Activated CD4-positive, alpha-beta T cell treated with anti-CD3 and anti-CD28 coated beads, Interleukin-2, Interleukin-4, amounts not matched to agents 100 ng/mL and 50 ng/mL, durations not matched to agents 16 hours and 8 hours (primary cell): ENCODE measurements around the gene CDK13.
"Not testable (repeated sequence)": the region's sequence is repeated elsewhere in the genome, so short reads cannot be mapped to it uniquely, and the experiment has no call there.

Source experiments
- DNase-seq: peaks from one replicate; pipeline ENCODE4 v3.0.0-alpha.2; 2020; ENCODE audit warnings: low spot score

The CDK13 gene

DNA sequence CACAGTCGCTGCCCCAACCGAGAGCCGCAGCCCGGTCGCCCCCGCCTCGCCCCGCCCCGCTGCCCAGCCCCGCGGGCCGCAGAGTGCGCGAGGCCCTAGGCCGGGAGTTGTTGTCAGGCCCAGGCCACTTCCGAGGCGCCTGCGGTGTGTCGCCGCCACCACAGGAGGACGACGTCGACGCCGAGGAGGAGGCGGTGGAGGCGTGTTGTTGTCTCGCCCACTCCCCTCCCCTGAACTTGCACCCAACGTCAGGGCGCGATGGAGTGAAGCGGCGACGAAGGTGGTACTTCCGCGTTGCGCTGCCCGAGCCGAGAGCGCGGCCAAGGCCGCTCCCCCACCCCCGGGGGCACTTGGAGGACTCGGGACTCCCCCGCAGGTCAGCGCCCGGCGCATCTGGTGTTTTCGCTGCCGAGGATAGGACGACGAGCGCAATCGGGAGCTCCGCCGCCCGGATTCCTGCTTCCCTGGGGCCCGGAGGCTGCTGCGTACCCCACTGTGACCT, at the start of gene CDK13:
Gene CDK13 (plus strand): TSS at position 286 of the 502 bp plus-strand sequence. CDS start 386 bp downstream, outside the sequence.
- peak; percentile 92 for DNase-seq

DNA sequence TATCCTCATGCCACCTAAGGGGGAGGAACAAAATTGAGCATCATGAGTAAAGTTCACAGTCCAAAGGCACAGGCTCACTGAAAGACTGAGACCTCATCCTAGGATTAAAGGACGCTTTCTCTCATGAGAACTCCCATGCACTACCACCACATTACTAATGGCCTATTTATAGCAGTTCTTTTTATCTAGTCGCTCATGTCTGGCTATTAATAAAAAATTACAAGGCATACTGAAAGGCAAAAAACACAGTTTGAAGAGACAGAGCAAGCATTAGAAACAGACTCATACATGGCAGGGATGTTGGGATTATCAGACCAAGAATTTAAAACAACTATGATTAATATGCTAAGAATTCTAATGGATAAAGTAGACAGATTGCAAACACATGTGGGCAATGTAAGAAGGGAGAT, 46.0 kb upstream of the CDK13 start:
- DNase-seq = no peak

DNA sequence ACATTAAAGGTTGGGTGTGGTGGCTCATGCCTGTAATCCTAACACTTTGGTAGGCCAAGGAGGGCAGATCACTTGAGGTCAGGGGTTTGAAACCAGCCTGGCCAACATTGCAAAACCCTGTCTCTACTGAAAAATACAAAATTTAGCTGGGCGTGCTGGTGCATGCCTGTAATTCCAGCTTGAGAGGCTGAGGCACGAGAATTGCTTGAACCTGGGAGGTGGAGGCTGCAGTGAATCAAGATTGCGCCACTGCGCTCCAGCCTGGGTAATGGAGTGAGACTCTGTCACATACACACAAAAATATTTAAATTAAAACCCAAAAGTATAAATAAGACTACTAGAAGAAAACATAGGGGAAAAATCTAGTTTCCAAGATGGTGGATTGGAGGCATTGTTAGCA, 41.9 kb upstream of the CDK13 start:
- no peak for DNase-seq

DNA sequence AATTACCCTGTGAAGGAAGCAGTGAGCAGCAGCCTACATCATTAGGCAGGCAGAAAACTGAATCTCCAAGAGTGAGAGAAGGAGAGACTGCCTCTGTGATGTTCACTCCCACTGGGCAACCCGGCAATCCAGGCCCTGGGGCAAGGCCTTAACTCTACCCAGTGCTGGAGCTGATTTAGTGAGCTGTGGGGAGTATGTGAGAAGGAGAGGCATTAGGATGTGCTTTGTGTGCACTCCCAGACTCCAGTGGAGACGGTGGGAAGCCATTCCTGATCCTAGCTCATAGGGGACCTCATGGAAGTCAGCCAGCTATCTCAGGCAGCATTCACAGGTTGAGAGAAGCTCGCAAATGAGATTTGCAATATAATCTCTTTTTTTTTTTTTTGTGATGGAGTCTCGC, 41.1 kb upstream of the CDK13 start:
- DNase-seq = no peak

DNA sequence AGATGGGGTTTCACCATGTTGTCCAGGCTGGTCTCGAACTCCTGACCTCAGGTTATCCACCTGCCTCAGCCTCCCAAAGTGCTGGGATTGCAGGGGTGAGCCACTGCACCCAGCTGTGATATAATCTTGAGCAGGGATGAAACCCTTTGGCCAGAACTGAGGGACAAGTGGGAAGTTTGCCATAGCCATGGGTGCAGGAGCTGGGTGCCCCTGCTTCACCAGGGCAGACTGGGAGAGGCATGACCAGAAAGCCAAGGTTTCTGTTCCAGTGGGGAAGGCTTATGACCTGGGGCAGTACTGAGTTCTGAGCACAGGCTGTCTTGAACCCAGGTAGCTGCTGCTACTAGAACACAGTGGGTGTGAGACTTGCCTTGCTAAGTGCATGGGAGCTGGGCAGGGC, 40.5 kb upstream of the CDK13 start:
- DNase-seq = no peak

DNA sequence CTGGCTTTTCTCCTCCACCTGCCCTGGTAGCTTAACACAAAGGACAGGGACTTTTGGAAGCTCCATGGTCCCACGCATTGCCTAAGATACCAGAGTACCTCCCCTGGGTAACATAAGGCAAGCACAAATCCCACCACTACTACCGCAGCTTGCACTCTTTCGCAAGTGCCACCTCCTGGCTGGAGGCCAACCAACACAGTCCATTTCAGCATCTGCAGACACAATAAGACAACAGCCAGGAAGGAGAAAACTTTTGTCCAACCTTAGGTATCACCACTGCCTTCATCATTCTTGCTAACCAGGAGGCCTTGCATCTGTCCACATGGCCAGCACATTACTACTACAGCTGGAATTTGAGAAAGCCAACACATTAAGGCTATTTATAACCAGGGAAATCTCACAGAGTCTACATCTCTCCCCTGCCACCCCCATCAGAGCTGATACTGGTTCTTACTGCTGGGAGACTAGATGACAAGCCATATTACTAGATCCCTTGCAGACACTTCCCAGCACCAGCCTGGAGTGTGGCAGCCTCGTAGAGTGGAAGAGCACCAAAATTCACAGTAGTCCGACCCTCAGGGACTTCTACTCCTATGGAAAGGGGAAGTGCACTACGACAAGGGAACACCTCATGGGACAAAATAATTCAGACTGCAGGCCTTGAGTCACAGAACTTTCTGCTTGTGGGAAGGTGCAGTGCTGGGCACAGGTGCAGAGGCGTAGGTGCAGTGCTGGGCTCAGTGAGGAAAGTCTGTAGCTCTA, 39.8 kb upstream of the CDK13 start:
- DNase-seq = no peak

DNA sequence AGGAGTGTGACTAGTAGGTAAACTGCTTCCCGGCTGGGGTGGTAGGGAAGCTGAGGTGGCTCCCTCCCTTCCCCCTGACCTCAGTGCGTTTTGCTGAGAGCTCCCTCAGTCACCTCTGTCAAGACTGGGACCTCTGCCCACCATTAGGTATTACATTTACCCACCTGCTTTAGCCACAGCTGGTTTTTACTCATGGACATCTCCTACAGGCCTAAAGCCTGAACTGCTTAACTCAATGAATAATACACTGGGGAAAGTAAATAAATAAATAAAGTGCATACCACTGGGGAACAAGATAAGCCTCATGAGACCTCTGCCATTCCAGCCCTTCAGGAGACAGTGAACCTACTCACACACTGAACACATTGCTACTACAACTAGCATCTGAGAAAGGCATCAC, 38.9 kb upstream of the CDK13 start:
- no peak for DNase-seq

DNA sequence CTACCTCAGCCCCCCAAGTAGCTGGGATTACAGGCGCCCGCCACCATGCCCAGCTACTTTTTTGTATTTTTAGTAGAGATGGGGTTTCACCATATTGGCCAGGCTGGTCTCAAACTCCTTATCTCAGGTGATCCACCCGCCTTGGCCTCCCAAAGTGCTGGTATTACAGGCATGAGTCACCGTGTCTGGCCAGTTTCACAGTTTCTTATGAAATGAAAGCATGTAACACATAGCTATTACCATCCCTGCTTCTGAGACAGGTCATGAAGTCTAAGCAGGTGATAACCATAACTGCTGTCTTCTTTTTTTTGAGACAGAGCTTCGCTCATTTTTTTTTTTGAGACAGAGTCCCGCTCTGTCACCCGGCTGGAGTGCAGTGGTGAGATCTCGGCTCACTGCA, 34.2 kb upstream of the CDK13 start:
- DNase-seq = not testable (repeated sequence)

DNA sequence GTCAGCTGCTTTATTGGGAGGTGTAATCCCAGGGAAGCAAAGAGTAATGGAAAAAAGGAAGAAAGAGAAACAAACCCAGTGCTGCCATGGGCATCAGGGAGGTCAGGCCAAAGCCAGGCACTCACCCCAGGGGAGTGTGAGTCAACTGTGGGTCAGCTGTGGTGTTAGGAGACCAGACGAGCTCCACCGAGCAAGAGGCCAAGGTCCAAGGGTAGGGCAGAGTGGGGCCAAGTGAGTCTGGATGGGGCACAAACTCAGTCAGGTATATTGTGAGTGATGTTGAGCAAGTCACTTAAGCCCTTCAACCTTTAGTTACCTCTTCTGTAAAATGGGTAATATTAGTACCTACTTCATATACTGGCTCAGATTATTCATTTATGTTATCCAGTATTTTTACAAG, 30.4 kb upstream of the CDK13 start:
- no peak for DNase-seq

DNA sequence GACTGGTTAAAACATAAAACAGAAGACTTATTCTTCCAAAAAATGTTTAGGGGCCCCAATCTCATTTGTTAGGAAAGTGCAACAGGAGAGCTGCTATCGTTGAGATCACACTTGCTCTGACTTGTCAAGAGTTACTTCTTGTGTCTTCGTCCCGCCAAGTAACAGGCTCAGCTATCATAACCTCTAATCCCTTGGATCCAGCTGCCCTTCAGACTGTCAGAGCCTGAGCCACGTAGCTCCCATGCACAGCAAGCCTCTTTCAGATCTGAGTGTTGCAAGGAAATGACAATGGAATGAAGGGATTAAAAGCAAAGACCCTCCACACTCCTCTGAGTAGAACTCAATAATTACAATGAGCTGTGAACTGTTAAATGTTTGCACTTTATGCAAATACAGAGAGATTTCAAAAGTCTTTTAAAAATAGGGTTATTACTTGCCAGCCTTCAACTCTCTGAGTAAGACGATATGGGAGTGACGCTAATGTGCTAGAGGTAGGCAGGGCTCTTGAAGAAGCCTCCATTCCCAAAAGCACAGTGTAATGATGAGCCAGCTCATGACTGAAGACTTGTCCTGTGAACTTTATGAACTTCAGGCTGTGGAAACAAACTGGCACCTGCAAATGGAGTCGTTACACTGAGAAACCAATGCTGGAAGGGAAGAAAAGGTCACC, 28.4 kb upstream of the CDK13 start:
- DNase-seq = no peak

DNA sequence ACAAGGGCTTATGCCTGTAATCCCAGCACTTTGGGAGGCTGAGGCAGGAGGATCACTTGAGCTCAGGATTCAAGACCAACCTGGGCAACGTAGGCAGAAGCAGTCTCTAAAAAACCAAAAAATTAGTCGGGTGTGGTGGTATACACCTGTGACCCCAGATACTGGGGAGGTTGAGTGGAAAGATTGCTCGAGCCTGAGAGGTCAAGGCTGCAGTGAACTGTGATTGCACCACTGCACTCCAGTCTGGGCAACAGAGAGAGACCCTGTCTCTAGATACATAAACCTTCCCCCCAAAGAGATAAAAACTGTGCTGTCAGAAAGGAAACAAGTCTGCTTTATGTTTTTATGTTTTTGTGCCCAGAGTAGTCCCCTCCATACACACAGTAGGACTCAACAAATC, 27.5 kb upstream of the CDK13 start:
- no peak for DNase-seq

DNA sequence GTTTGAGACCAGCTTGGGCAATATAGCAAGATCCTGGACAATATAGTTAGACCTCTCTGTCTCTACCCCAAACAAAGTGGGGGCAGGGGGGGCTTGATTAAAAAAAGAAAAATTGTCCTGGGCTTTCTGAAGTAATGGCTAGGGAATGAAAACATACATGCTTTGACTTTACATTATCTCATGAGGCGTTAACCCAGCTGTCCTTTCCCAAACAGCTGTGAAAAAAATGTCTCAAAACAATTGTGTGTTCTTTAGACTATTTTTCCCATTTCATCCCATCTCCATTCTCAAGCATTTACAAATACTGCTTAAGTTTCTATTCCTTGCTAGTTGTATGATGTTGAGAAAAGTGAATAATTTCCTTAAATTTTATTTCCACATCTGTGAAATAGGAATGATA, 27.0 kb upstream of the CDK13 start:
- DNase-seq = no peak

DNA sequence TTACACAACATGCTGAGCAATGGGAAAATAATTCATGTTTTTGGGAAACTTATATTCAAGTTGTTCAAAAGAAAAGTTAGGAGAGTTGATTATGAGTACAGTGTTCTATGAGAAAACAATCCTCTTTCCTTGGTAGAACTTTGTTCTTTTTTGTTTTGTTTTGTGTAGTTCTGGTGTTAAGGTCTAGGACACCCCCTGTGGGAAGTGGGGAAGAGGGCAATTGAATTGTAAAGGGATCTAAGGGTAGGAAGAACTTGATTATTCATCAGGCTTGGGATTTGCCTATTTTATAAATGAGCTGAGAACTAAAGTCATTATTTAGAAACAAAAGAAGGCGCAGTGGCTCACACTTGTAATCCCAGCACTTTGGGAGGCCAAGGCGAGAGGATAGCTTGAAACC, 25.9 kb upstream of the CDK13 start:
- DNase-seq = no peak

DNA sequence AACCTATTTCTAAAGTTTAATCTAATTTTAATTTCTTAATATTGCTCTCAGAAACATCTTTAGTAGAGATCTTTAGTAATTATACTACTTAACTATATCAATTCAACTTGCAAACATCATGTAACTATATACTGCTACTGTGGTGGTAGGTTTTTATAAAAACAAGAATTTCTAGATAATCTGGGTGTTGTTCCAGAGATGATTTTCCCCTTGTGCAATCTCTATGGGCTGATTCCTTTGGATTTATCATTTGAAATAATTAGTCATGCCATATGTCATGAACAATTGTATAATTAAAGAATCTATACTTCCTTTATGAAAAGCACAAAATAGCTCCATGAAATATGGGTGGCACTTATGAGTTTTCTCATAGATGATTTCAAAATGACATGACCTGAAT, 23.9 kb upstream of the CDK13 start:
- no peak for DNase-seq

DNA sequence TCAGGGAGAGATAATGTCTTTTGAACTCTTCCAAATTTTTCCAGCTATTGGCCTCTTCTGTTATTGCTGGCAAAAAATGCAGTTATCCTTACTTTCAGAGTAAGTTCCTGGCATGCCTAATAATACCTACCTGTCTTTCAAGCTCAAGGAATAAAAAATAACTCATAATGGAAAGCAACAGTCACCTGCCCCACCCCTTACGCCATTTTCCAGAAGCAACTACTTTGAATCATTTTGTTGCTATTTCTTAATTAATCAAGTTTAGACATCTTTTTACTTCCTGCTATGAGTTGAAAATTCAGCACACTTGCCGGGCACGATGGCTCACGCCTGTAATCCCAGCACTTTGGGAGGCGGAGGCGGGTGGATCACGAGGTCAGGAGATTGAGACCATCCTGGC, 23.0 kb upstream of the CDK13 start:
- DNase-seq = no peak

DNA sequence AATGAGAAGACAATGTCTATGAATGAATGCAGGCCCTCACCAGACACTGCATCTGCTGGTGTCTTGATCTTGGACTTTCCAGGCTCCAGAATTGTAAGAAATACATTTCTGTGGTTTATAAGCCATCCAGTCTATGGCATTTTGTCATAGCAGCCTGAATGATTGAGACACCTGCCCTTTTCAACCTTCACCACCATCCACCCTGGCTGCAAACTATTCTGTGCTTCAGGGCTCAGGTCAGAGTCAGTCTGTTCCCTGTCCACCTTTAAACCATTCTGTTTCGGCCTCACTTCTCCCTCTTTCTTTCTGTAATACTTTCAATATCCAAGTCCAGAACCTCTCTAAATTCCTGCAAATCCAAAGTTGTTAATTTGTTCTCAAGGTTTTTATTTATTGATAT, 15.9 kb upstream of the CDK13 start:
- DNase-seq = no peak

DNA sequence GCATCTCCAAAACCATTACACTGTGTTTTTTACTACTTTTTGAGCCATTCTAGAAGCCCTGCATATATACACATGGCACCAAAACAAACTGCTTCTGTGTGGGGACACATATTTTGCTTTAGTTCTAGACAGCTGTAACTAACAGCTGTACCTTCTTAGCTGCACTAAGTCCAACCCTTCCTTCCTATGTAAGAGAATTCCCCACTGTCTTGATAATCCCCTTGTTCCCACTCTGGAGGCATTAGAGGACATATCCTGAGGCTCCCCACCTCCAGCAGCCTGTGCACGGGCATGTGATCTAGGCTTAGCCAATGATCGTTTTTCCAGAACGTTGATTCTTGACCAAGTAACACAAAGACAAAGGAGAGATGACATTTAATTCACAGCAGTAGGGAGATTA, 13.3 kb upstream of the CDK13 start:
- no peak for DNase-seq

DNA sequence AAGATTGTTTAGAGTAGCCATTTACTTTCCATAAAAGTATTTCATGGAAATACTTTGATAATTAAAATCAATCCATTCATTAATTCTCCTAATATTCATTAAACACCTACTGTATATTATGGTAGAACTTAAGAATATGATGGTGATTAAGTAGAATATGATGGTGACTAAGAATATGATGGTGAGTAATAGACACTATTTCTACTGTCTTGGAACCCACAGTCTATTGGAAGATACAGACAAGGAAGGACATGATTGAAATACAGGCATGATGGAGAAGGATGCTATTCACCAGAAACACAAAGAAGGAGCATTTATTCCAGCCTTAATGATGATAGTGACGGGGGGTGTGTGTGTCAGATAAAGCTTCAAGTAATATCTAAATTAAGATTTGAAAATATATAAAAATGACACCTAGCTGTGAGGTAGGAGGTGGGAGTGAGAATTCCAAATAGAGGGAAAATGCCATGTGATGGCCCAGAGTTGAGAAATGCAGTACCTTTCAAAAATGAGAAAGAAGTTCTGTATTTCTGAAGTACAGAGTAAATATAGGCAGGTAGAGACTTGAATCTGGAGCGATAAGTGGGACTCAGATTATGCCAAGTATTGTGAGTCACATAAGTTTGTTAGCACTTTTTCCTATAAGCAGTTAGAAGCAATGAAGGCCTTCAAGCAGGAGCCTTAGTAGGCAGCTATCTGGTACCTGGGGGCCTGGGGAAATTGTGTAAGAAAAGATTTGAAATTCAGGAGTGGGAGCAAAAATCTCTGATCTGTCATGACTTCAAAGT, 12.5 kb upstream of the CDK13 start:
- no peak for DNase-seq

DNA sequence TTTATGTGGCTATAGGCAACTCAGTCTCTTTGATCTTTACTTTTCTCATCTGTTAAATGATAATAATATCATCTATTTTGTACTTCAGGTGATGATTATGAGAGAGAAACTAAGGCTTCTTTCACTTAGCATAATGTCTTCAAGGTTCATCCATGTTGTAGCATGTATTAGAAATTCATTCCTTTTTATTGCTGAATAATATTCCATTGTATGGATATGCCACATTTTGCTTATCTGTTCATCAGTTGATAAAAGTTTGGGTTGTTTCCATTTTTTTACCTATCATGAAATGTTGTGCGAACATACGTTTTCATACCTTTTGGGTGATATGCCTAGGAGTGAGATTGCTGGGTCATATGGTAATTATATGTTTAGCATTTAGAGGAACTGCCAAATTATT, 7.2 kb upstream of the CDK13 start:
- no peak for DNase-seq

DNA sequence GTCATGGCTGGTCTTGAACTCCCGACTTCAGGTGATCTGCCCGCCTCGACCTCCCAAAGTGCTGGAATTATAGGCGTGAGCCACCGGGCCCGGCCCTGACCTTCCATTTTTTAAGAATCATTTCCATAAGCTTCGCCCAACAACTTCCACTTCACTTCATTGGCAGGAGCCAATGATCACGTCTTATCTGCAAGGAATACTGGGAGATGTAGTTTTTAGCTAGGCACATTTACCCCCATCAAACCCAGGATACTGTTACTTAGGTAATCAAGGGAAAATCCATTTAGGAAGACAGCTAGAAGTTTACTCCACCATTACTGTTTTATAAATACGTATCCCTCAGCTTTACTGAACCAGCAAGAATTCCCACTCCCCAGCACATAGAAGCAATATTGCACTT, 3.4 kb upstream of the CDK13 start:
- no peak for DNase-seq

DNA sequence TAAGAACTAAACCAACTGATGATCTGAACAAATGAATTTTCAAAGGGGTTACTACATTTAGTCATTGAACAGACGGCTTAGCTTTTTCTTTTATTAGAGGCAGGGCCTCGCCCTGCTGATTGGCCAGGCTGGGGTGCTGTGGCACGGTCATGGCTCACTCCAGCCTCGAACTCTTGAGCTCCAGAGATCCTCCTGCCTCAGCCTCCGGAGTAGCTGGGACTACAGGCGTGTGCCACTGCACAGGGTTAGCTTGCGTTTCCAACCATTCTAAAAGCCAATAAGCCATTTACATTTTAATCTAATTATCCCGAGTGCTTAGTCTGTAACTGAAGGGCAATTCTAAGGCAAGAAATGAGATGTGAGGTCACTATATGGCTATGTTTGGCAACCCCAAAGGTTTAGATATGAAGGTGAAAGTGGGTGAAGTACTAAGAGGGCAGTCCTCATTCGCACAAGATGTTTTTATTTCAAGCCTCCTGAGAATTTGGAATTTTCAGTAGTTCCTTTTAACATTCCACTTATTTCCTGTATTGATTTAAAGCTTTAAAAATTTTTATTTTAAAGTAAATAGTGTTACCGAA, 1.6 kb upstream of the CDK13 start:
- DNase-seq = peak; percentile 9
